Peyer's patch (tissue), 4 donors: ENCODE data around the gene COX7A2L. TPM values are rescaled to one million over a fixed set of nuclear protein-coding genes. Genes with fewer than 3 reads are reported as not detected.
"Not testable (repeated sequence)": the region's sequence is repeated elsewhere in the genome, so short reads cannot be mapped to it uniquely, and the experiment has no call there.

Experiments used
- DNase-seq, 3 donors: peaks; one replicate each; pipeline ENCODE4 v3.0.0-alpha.2; 2017 to 2019
- H3K27ac ChIP-seq, 4 donors: fragments of 200-600 bp; sonication (generic); one replicate each; pipeline ENCODE4 v1.5.1; 2016 to 2019
- H3K27me3 ChIP-seq, 2 donors: fragments of 200-600 bp; sonication (generic); one replicate each; pipeline ENCODE4 v1.5.1; 2019
- H3K36me3 ChIP-seq, 3 donors: fragments of 200-600 bp; sonication (generic); one replicate each; pipeline ENCODE4 v1.5.1; 2016 to 2019
- H3K4me1 ChIP-seq, 4 donors: fragments of 200-600 bp; sonication (generic); one replicate each; pipeline ENCODE4 v1.5.1; 2016 to 2019
- H3K4me3 ChIP-seq, 4 donors: fragments of 200-600 bp; sonication (generic); 1 replicate in 3 of 4; 2 replicates in 1 of 4; pipeline ENCODE4 v1.5.1; 2016 to 2019; ENCODE audit warnings: mild to moderate bottlenecking in 1 of 4
- H3K9me3 ChIP-seq, 4 donors: fragments of 200-600 bp; sonication (generic); one replicate each; pipeline ENCODE4 v1.5.1; 2016 to 2019; ENCODE audit warnings: mild to moderate bottlenecking in 1 of 4
- POLR2A ChIP-seq, 2 donors: fragments of 450-650 bp; IDR thresholded peaks; one replicate each; pipeline ENCODE4 v1.5.1; 2017; ENCODE audit warnings: antibody characterized with exemption in 2 of 2, mild to moderate bottlenecking in 2 of 2, moderate library complexity in 2 of 2
- total RNA-seq, 4 donors: library from RNA; depleted of rRNA; stranded (reverse); fragments of >200 nt; gene quantifications; one replicate each; pipeline ENCODE4 v1.1.0, GENCODE V29; 2016
- TF ChIP-seq, protein P1 (sequence below), 6 experiments: fragments of 450-650 bp in 4 of 6; fragments of 200-600 bp in 2 of 6; sonication (generic) in 1 of 6; IDR thresholded peaks; one replicate each; pipeline ENCODE4 v1.5.1; 2017 to 2019; ENCODE audit warnings: antibody characterized with exemption in 6 of 6, mild to moderate bottlenecking in 3 of 6, moderate library complexity in 1 of 6

Gene COX7A2L
- total RNA-seq, 4 donors from 2014 or later: 77.3 to 143 (median 101) TPM

GRCh38 chr2:42351864-42352263 is 9.2 kb downstream of the COX7A2L start:
- Histone ChIP-seq H3K4me3 (no peak overlapping the region), H3K27me3 (no peaks in the 10 kb centered on the region), H3K36me3 (peaks cover 0 to 21% (median 0%) of the 10 kb centered on the region in 3 donors), H3K4me1 (no peaks in the 10 kb centered on the region), H3K9me3 (no peaks in the 10 kb centered on the region), H3K27ac (no peak overlapping the region)
- DNase-seq: no peak
- TF ChIP-seq POLR2A (IDR thresholded peaks at IDR 0.05): no peak
- TF ChIP-seq, protein P1, sequence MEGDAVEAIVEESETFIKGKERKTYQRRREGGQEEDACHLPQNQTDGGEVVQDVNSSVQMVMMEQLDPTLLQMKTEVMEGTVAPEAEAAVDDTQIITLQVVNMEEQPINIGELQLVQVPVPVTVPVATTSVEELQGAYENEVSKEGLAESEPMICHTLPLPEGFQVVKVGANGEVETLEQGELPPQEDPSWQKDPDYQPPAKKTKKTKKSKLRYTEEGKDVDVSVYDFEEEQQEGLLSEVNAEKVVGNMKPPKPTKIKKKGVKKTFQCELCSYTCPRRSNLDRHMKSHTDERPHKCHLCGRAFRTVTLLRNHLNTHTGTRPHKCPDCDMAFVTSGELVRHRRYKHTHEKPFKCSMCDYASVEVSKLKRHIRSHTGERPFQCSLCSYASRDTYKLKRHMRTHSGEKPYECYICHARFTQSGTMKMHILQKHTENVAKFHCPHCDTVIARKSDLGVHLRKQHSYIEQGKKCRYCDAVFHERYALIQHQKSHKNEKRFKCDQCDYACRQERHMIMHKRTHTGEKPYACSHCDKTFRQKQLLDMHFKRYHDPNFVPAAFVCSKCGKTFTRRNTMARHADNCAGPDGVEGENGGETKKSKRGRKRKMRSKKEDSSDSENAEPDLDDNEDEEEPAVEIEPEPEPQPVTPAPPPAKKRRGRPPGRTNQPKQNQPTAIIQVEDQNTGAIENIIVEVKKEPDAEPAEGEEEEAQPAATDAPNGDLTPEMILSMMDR (IDR thresholded peaks at IDR 0.05): no peak

GRCh38 chr2:42350434-42351063 is 10.5 kb downstream of the COX7A2L start:
- Histone ChIP-seq H3K9me3 (no peaks in the 10 kb centered on the region), H3K4me3 (no peak overlapping the region), H3K27me3 (no peaks in the 10 kb centered on the region), H3K27ac (no peak overlapping the region), H3K4me1 (no peaks in the 10 kb centered on the region), H3K36me3 (peaks cover 0 to 30% (median 0%) of the 10 kb centered on the region in 3 donors)
- no peak for DNase-seq
- no peak for TF ChIP-seq POLR2A (IDR thresholded peaks at IDR 0.05)
- TF ChIP-seq, protein P1 (IDR thresholded peaks at IDR 0.05): no peak

DNA sequence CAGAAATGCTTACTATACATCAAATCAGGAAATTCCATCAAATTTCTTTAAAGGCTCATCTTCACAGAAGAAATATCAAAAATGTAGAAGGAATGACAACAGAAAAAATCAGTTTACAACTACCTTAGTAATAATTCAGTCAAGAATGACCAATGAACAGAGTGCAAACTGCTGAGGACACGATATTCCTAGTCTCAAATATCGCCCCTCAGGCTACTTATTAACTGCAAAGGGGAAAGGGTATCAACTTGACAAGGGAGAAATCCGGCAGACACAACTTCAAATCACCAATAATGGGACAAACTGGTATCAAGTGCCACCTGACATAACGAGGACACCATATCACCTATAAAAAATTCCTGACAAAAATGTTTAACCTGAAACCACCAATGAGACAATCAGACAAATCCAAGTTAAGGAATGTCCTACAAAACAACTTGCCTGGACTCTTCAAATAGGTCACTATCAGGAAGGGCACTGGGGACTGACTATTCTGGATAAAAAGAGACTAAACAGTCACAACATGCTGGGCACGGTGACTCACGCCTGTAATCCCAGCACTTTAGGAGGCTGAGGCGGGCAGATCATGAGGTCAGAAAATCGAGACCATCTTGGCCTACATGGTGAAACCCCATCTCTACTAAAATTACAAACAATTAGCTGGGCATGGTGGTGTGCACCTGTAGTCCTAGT is 12.8 kb downstream of the COX7A2L start:
- Histone ChIP-seq H3K27ac (no peak overlapping the region), H3K36me3 (peaks cover 0 to 48% (median 0%) of the 10 kb centered on the region in 3 donors), H3K4me1 (no peaks in the 10 kb centered on the region), H3K9me3 (no peaks in the 10 kb centered on the region), H3K4me3 (no peak overlapping the region), H3K27me3 (no peaks in the 10 kb centered on the region)
- no peak for DNase-seq
- no peak for TF ChIP-seq POLR2A (IDR thresholded peaks at IDR 0.05)
- TF ChIP-seq, protein P1 (IDR thresholded peaks at IDR 0.05): no peak

DNA sequence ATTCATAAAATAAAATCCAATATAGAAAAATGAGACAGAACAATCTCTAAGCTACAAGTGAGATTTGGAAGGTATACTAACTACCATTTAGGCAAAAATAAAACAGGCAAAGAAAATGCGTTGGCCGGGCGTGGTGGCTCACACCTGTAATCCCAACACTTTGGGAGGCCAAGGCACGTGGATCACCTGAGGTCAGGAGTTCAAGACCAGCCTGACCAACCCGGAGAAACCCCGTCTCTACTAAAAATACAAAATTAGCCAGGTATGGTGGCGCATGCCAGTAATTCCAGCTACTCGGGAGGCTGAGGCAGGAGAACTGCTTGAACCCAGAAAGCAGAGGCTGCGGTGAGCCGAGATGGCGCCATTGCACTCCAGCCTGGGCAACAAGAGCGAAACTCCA is 13.5 kb downstream of the COX7A2L start:
- H3K27me3 ChIP-seq, H3K9me3 ChIP-seq, DNase-seq, H3K27ac ChIP-seq, H3K4me3 ChIP-seq, H3K4me1 ChIP-seq: not testable (repeated sequence)
- H3K36me3 ChIP-seq: peaks cover 0 to 47% (median 0%) of the 10 kb centered on the region in 3 donors

GRCh38 chr2:42346856-42347255 is 14.2 kb downstream of the COX7A2L start:
- Histone ChIP-seq H3K4me1 (peaks cover 0 to 12% (median 0%) of the 10 kb centered on the region in 4 donors), H3K36me3 (peaks cover 0 to 42% (median 0%) of the 10 kb centered on the region in 3 donors)
- H3K4me3 ChIP-seq, H3K27ac ChIP-seq, H3K9me3 ChIP-seq, H3K27me3 ChIP-seq, DNase-seq: not testable (repeated sequence)

DNA sequence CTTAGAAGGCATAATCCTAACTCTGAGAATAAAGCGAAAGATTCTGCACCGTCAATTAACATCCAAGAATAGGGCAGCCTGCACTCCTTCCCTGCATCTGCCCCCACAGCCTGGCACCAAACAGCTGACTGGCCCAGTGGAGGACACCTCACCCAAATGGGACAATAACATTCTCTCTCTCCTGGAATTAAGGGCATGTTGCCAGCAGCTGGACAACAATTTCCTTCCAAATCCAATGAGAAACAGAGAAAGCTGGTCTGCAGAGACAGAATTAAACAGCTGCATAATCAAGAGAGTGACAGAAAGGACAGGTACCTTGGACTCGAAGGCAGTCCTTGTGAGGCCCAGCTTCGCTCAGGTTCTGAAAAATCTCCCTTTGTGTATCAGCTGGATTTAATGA is 15.0 kb downstream of the COX7A2L start:
- H3K27me3 ChIP-seq: no peaks in the 10 kb centered on the region
- no peak overlapping the region for H3K4me3 ChIP-seq
- H3K36me3 ChIP-seq: peaks cover 0 to 40% (median 0%) of the 10 kb centered on the region in 3 donors
- H3K9me3 ChIP-seq: no peaks in the 10 kb centered on the region
- TF ChIP-seq, protein P1 (IDR thresholded peaks at IDR 0.05): no peak
- TF ChIP-seq POLR2A (IDR thresholded peaks at IDR 0.05): no peak
- DNase-seq: no peak
- H3K4me1 ChIP-seq: peaks cover 0 to 12% (median 0%) of the 10 kb centered on the region in 4 donors
- H3K27ac ChIP-seq: no peak overlapping the region
